Prostate gland (tissue), 2 donors: Measurements from ENCODE around the gene PAPPA.

Source experiments
- CTCF ChIP-seq, 4 experiments: fragments of 200-600 bp in 2 of 4; fragments of 450-650 bp in 2 of 4; sonication (generic) in 2 of 4; IDR thresholded peaks; 1 replicate in 3 of 4; 2 replicates in 1 of 4; pipeline ENCODE4 v1.5.1; 2016 to 2019; ENCODE audit warnings: antibody characterized with exemption in 4 of 4, mild to moderate bottlenecking in 2 of 4, moderate library complexity in 2 of 4
- POLR2A ChIP-seq: fragments of 450-650 bp; IDR thresholded peaks from one replicate; pipeline ENCODE4 v1.6.1; 2016; ENCODE audit warnings: antibody characterized with exemption, mild to moderate bottlenecking

- no peak for TF ChIP-seq CTCF (IDR thresholded peaks at IDR 0.05)
- no peak for TF ChIP-seq POLR2A
Measured at GRCh38 chr9:116436121-116436520, 282.5 kb downstream of the PAPPA start.
